NB4 (cell line): Measurements from ENCODE around the gene ATXN1.

Experiments
- TF ChIP-seq, protein P1 (sequence below): IDR thresholded peaks from one replicate; pipeline ENCODE4 v1.5.1; 2012; ENCODE audit warnings: low read depth, low read length
- TF ChIP-seq, protein P2 (sequence below): IDR thresholded peaks from 2 replicates; pipeline ENCODE4 v1.6.1; 2011; ENCODE audit warnings: low read depth, low read length

DNA sequence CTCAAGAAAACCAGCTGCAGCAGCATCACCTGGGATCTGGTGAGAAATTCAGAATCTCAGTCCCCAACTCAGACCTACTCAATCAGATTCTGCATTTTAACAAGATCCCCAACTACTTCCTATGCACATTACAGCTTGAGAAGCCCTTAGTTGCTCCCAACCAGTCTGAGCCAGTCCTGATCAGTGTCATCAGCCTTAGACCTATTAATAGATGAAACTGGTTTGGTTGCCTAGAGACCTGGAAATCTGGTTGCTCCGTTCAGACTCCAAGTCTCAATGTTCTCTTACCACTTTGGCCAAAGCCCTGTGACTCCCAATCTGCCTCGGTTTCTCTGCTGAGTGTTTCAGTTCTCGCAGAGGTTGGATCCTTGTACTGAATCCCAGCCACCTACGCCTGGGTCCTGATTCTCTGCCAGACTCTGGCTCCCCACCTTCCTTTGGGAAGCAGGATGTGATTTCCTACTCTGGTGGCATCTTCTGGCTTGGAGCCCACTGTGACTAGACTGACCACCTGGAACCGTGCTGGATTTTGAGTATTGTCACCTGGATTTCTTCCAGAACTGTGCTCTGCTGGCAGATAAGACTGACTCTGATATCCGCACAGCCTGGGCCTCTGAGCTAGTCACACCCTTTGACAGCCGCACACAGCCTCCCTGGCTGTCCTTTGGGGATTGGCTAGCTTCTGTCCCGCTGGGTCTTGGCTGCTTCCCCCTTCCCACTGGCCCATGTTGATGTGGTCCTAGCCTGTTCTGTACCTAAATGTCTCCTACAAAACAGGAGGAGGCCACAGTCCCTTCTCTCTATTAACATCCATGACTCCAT lies 20.3 kb upstream of the ATXN1 start:
- TF ChIP-seq, protein P1, sequence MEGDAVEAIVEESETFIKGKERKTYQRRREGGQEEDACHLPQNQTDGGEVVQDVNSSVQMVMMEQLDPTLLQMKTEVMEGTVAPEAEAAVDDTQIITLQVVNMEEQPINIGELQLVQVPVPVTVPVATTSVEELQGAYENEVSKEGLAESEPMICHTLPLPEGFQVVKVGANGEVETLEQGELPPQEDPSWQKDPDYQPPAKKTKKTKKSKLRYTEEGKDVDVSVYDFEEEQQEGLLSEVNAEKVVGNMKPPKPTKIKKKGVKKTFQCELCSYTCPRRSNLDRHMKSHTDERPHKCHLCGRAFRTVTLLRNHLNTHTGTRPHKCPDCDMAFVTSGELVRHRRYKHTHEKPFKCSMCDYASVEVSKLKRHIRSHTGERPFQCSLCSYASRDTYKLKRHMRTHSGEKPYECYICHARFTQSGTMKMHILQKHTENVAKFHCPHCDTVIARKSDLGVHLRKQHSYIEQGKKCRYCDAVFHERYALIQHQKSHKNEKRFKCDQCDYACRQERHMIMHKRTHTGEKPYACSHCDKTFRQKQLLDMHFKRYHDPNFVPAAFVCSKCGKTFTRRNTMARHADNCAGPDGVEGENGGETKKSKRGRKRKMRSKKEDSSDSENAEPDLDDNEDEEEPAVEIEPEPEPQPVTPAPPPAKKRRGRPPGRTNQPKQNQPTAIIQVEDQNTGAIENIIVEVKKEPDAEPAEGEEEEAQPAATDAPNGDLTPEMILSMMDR = no peak
- TF ChIP-seq, protein P2, sequence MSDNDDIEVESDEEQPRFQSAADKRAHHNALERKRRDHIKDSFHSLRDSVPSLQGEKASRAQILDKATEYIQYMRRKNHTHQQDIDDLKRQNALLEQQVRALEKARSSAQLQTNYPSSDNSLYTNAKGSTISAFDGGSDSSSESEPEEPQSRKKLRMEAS = no peak
